Mesodermal cell (in vitro differentiated cells): ENCODE measurements around the gene L3MBTL4. TPM values are rescaled to one million over a fixed set of nuclear protein-coding genes. Genes with fewer than 3 reads are reported as not detected.

Experiments used
- H3K27ac ChIP-seq: 2 replicates; pipeline ENCODE4 v1.7.0; 2013; ENCODE audit warnings: mild to moderate bottlenecking, low read depth, low read length, moderate library complexity; ENCODE audit not compliant: severe bottlenecking
- H3K36me3 ChIP-seq: 2 replicates; pipeline ENCODE4 v1.7.1; 2013; ENCODE audit warnings: mild to moderate bottlenecking, low read length, moderate library complexity; ENCODE audit not compliant: control insufficient read depth, insufficient read depth
- H3K4me1 ChIP-seq: one replicate; pipeline ENCODE4 v1.7.1; 2013; ENCODE audit warnings: mild to moderate bottlenecking, low read length; ENCODE audit not compliant: insufficient read depth, control insufficient read depth, poor library complexity, severe bottlenecking
- H3K4me3 ChIP-seq: 2 replicates; pipeline ENCODE4 v1.7.0; 2013; ENCODE audit warnings: low read length, control low read depth, mild to moderate bottlenecking; ENCODE audit not compliant: insufficient read depth, poor library complexity, severe bottlenecking; ENCODE audit errors: extremely low read depth
- H3K9me3 ChIP-seq: 2 replicates; pipeline ENCODE4 v1.7.1; 2013; ENCODE audit warnings: mild to moderate bottlenecking, low read length, moderate library complexity; ENCODE audit not compliant: control insufficient read depth
- WGBS, 2 experiments: methylation state at CpG; one replicate each; pipeline ENCODE4 v1.1.5; 2013; ENCODE audit warnings: missing lambda C conversion rate in 2 of 2; ENCODE audit not compliant: insufficient coverage in 2 of 2; 5-methylcytosine and 5-hydroxymethylcytosine counted together
- polyA plus RNA-seq, 2 experiments: library from polyadenylated mRNA; stranded (reverse); fragments of 50-300 nt; gene quantifications; one replicate each; pipeline ENCODE4 v1.2.3, GENCODE V29; 2013

L3MBTL4 gene
- not detected for polyA plus RNA-seq (2013, experiment 1 of 2)
- polyA plus RNA-seq (2013, experiment 2 of 2), result not detected

GRCh38 chr18:6414723-6415417 is at the start of gene L3MBTL4:
Gene L3MBTL4, minus strand, starts transcription at chr18:6414911. Its CDS starts 103,286 bp downstream, at chr18:6311625.
- Histone ChIP-seq H3K4me1 (no peaks in the 10 kb centered on the region), H3K27ac (no peak within 1 kb of the TSS), H3K4me3 (peak within 1 kb of the TSS; percentile 44), H3K36me3 (no peaks in the 10 kb centered on the region), H3K9me3 (no peaks in the 10 kb centered on the region)
- WGBS, 2 experiments, result 2 to 3% methylated on average over 61 to 63 of the region's 67 CpGs

- Histone ChIP-seq H3K27ac (no peak overlapping the region), H3K36me3 (no peaks in the 10 kb centered on the region), H3K9me3 (no peaks in the 10 kb centered on the region), H3K4me3 (no peak overlapping the region), H3K4me1 (no peaks in the 10 kb centered on the region)
Observed at GRCh38 chr18:6452194-6452593, 37.5 kb upstream of the L3MBTL4 start.

- Histone ChIP-seq H3K9me3 (no peaks in the 10 kb centered on the region), H3K4me3 (no peak overlapping the region), H3K36me3 (no peaks in the 10 kb centered on the region), H3K4me1 (peaks cover 1% of the 10 kb centered on the region), H3K27ac (no peak overlapping the region)
- WGBS, 2 experiments, result 85 to 86% methylated on average over 4 of the region's 5 CpGs
Observed at GRCh38 chr18:6449213-6449612, 34.5 kb upstream of the L3MBTL4 start.

GRCh38 chr18:6444466-6445228 is 29.9 kb upstream of the L3MBTL4 start:
- no peaks in the 10 kb centered on the region for H3K36me3 ChIP-seq
- H3K4me1 ChIP-seq, result peaks cover 5% of the 10 kb centered on the region
- peak overlapping the region; percentile 73 for H3K27ac ChIP-seq
- no CpG with 5 or more reads among the region's 2 CpGs for WGBS, 2 experiments
- no peaks in the 10 kb centered on the region for H3K9me3 ChIP-seq
- H3K4me3 ChIP-seq, result no peak overlapping the region

- Histone ChIP-seq H3K36me3 (no peaks in the 10 kb centered on the region), H3K9me3 (no peaks in the 10 kb centered on the region), H3K4me1 (peaks cover 5% of the 10 kb centered on the region), H3K27ac (no peak overlapping the region), H3K4me3 (no peak overlapping the region)
- 86 to 100% methylated on average over 1 of the region's 2 CpGs for WGBS, 2 experiments
Observed at GRCh38 chr18:6441200-6441599, 26.5 kb upstream of the L3MBTL4 start.

GRCh38 chr18:6437937-6438818 is 23.5 kb upstream of the L3MBTL4 start:
- Histone ChIP-seq H3K9me3 (no peaks in the 10 kb centered on the region), H3K36me3 (no peaks in the 10 kb centered on the region), H3K4me3 (no peak overlapping the region), H3K4me1 (no peaks in the 10 kb centered on the region), H3K27ac (no peak overlapping the region)
- 89 to 92% methylated on average over 9 to 10 of the region's 13 CpGs for WGBS, 2 experiments

GRCh38 chr18:6435731-6436130 is 21.0 kb upstream of the L3MBTL4 start:
- no CpG with 5 or more reads among the region's 1 CpG for WGBS, 2 experiments
- Histone ChIP-seq H3K4me3 (no peak overlapping the region), H3K4me1 (no peaks in the 10 kb centered on the region), H3K9me3 (no peaks in the 10 kb centered on the region), H3K36me3 (no peaks in the 10 kb centered on the region), H3K27ac (no peak overlapping the region)

- Histone ChIP-seq H3K27ac (no peak overlapping the region), H3K4me3 (no peak overlapping the region), H3K4me1 (no peaks in the 10 kb centered on the region), H3K9me3 (no peaks in the 10 kb centered on the region), H3K36me3 (no peaks in the 10 kb centered on the region)
- WGBS, 2 experiments, result 84 to 100% methylated on average over 1 to 2 of the region's 6 CpGs
Observed at GRCh38 chr18:6434987-6435709, 20.4 kb upstream of the L3MBTL4 start.

- Histone ChIP-seq H3K4me1 (no peaks in the 10 kb centered on the region), H3K27ac (no peak overlapping the region), H3K4me3 (no peak overlapping the region)
Observed at GRCh38 chr18:6434481-6434880, 19.8 kb upstream of the L3MBTL4 start.

GRCh38 chr18:6431659-6432318 is 17.1 kb upstream of the L3MBTL4 start:
- no peaks in the 10 kb centered on the region for H3K9me3 ChIP-seq
- no peak overlapping the region for H3K27ac ChIP-seq
- WGBS, 2 experiments, result 69 to 90% methylated on average over 5 to 13 of the region's 19 CpGs
- no peaks in the 10 kb centered on the region for H3K4me1 ChIP-seq
- H3K4me3 ChIP-seq, result no peak overlapping the region
- H3K36me3 ChIP-seq, result no peaks in the 10 kb centered on the region

More at GRCh38 chr18:6434481-6434880, 19.8 kb upstream of the L3MBTL4 start:
- H3K9me3 ChIP-seq, result no peaks in the 10 kb centered on the region
- 93 to 100% methylated on average over 2 to 3 of the region's 5 CpGs for WGBS, 2 experiments
- H3K36me3 ChIP-seq, result no peaks in the 10 kb centered on the region
